T-cell (primary cell): ENCODE results near the gene HABP2. TPM values are rescaled to one million over a fixed set of nuclear protein-coding genes. Genes with fewer than 3 reads are reported as not detected.

Experiments used
- ATAC-seq, 4 experiments: fragments of 200-7000 bp in 3 of 4; fragments of 150-1000 bp in 1 of 4; cut with Tn5 transposase; replicated peaks in 1 of 4; 1 replicate in 3 of 4; 2 replicates in 1 of 4; pipeline ENCODE4 v1.10.0; 2021; ENCODE audit warnings: moderate library complexity in 3 of 4, mild to moderate bottlenecking in 2 of 4, moderate number of reproducible peaks in 1 of 4
- CTCF ChIA-PET, 2 donors: fragments of 300-600 bp; sonication (Branson Sonifier 250); formaldehyde crosslinking; loops; one replicate each; lab custom pipeline; 2022; ENCODE audit warnings: antibody characterized with exemption in 2 of 2; lab: Charles Lee
- POLR2A ChIA-PET, 2 donors: fragments of 300-600 bp; sonication (Branson Sonifier 250); formaldehyde crosslinking; loops; one replicate each; lab custom pipeline; 2022; ENCODE audit warnings: antibody characterized with exemption in 2 of 2; lab: Charles Lee
- DNase-seq, 35 experiments: peaks; one replicate each; pipeline versions ENCODE4 v3.0.0 to v3.0.0-alpha.2; 2013 to 2023
- H3K27ac ChIP-seq: one replicate; pipeline ENCODE4 v1.5.1; 2013; ENCODE audit warnings: low read length
- H3K27me3 ChIP-seq, 2 experiments: replicated peaks in 1 of 2; 1 replicate in 1 of 2; 2 replicates in 1 of 2; pipeline versions ENCODE4 v1.6.1 to v1.7.0; 2013; ENCODE audit warnings: low read length in 1 of 2, mixed read lengths in 1 of 2; ENCODE audit not compliant: control insufficient read depth in 2 of 2, insufficient read depth in 2 of 2; ENCODE audit errors: extremely low read depth in 1 of 2
- H3K36me3 ChIP-seq, 2 donors: 1 replicate in 1 of 2; 2 replicates in 1 of 2; pipeline versions ENCODE4 v1.6.1 to v1.7.0; 2013; ENCODE audit warnings: low read length in 1 of 2; ENCODE audit not compliant: control insufficient read depth in 2 of 2, insufficient read depth in 1 of 2; ENCODE audit errors: extremely low read depth in 1 of 2
- H3K4me1 ChIP-seq, 2 experiments: 1 replicate in 1 of 2; 2 replicates in 1 of 2; pipeline versions ENCODE4 v1.6.1 to v1.7.0; 2013; ENCODE audit warnings: low read length in 2 of 2, mixed read lengths in 1 of 2; ENCODE audit not compliant: insufficient read depth in 2 of 2, control insufficient read depth in 1 of 2; ENCODE audit errors: extremely low read depth in 1 of 2
- H3K4me3 ChIP-seq, 2 donors: 1 replicate in 1 of 2; 2 replicates in 1 of 2; pipeline versions ENCODE4 v1.5.1 to v1.7.0; 2013; ENCODE audit warnings: mild to moderate bottlenecking in 2 of 2, low read length in 1 of 2, moderate library complexity in 1 of 2; ENCODE audit not compliant: control insufficient read depth in 1 of 2; ENCODE audit errors: extremely low read depth in 1 of 2
- H3K9me3 ChIP-seq: 2 replicates; pipeline ENCODE4 v1.7.0; 2013
- H3K27ac Mint-ChIP-seq, 2 donors: one replicate each; pipeline ENCODE4 v1.8.0; 2020 to 2021; ENCODE audit warnings: mild to moderate bottlenecking in 2 of 2, mixed read lengths in 2 of 2
- H3K27me3 Mint-ChIP-seq, 2 donors: one replicate each; pipeline ENCODE4 v1.8.0; 2021 to 2022; ENCODE audit warnings: mixed read lengths in 2 of 2
- H3K36me3 Mint-ChIP-seq: one replicate; pipeline ENCODE4 v1.8.0; 2021; ENCODE audit warnings: mixed read lengths
- H3K4me1 Mint-ChIP-seq, 3 donors: one replicate each; pipeline ENCODE4 v1.8.0; 2020 to 2022; ENCODE audit warnings: mixed read lengths in 3 of 3, mild to moderate bottlenecking in 1 of 3
- H3K4me3 Mint-ChIP-seq, 3 donors: one replicate each; pipeline ENCODE4 v1.8.0; 2020 to 2022; ENCODE audit warnings: mild to moderate bottlenecking in 3 of 3, mixed read lengths in 3 of 3, moderate library complexity in 3 of 3
- H3K9me3 Mint-ChIP-seq, 3 donors: one replicate each; pipeline ENCODE4 v1.8.0; 2020 to 2022; ENCODE audit warnings: mixed read lengths in 3 of 3
- WGBS: methylation state at CpG from one replicate; pipeline ENCODE4 v1.1.5; 2013; ENCODE audit warnings: missing lambda C conversion rate; ENCODE audit not compliant: insufficient coverage; 5-methylcytosine and 5-hydroxymethylcytosine counted together
- total RNA-seq, 35 experiments: library from RNA in 6 of 35; stranded (reverse) in 6 of 35; fragments of 120-200 nt in 1 of 35; gene quantifications; one replicate each; pipeline versions ENCODE4 v1.2.1 to v1.2.4 and lab custom pipeline; 2013 to 2026

HABP2 gene
- total RNA-seq, 5 donors from 2014 or later (not counting 1 experiment from before 2014, with no cell fraction given), result 0.13 to 0.28 (median 0.20) TPM; not detected in 2

- Histone ChIP-seq H3K4me3 (no peak overlapping the region), H3K36me3 (no peaks in the 10 kb centered on the region), H3K9me3 (no peaks in the 10 kb centered on the region), H3K27me3 (peaks cover 2 to 3% of the 10 kb centered on the region in 2 experiments), H3K4me1 (no peaks in the 10 kb centered on the region), H3K27ac (no peak overlapping the region)
- DNase-seq (no peak), ATAC-seq (no peak)
- Mint-ChIP-seq H3K36me3 (no peaks in the 10 kb centered on the region), H3K27me3 (peaks cover 7 to 8% of the 10 kb centered on the region in 2 donors), H3K4me3 (no peak overlapping the region), H3K27ac (no peak overlapping the region), H3K9me3 (no peaks in the 10 kb centered on the region), H3K4me1 (no peaks in the 10 kb centered on the region)
- ChIA-PET POLR2A (no interaction called here), CTCF (no interaction called here)
- WGBS, result no CpG with 5 or more reads among the region's 1 CpG
Measured at GRCh38 chr10:113573368-113573767, 20.5 kb downstream of the HABP2 start.

- ChIA-PET CTCF (no interaction called here), POLR2A (no interaction called here)
- Mint-ChIP-seq H3K27me3 (peaks cover 12 to 14% of the 10 kb centered on the region in 2 donors), H3K9me3 (no peaks in the 10 kb centered on the region), H3K4me1 (no peaks in the 10 kb centered on the region), H3K36me3 (no peaks in the 10 kb centered on the region), H3K4me3 (no peak overlapping the region), H3K27ac (no peak overlapping the region)
- H3K27me3 ChIP-seq, result peaks cover 2 to 7% of the 10 kb centered on the region in 2 experiments
- 67% methylated on average over 3 of the region's 4 CpGs for WGBS
- H3K27ac ChIP-seq, result no peak overlapping the region
- H3K9me3 ChIP-seq, result no peaks in the 10 kb centered on the region
- no peak for ATAC-seq
- no peaks in the 10 kb centered on the region for H3K4me1 ChIP-seq
- H3K36me3 ChIP-seq, result no peaks in the 10 kb centered on the region
- no peak overlapping the region for H3K4me3 ChIP-seq
- DNase-seq, result no peak
Measured at GRCh38 chr10:113576852-113577251, 24.0 kb downstream of the HABP2 start.

- Histone ChIP-seq H3K9me3 (no peaks in the 10 kb centered on the region), H3K4me3 (no peak overlapping the region), H3K27me3 (peaks cover 0 to 8% of the 10 kb centered on the region in 2 experiments), H3K4me1 (no peaks in the 10 kb centered on the region), H3K36me3 (no peaks in the 10 kb centered on the region), H3K27ac (no peak overlapping the region)
- WGBS, result no CpG with 5 or more reads among the region's 1 CpG
- Mint-ChIP-seq H3K27ac (no peak overlapping the region), H3K4me3 (no peak overlapping the region), H3K9me3 (no peaks in the 10 kb centered on the region), H3K36me3 (no peaks in the 10 kb centered on the region), H3K27me3 (peaks cover 12 to 19% of the 10 kb centered on the region in 2 donors), H3K4me1 (no peaks in the 10 kb centered on the region)
- no peak for ATAC-seq
- DNase-seq, result no peak
- CTCF ChIA-PET, result no interaction called here
- POLR2A ChIA-PET, result no interaction called here
Measured at GRCh38 chr10:113578773-113579172, 25.9 kb downstream of the HABP2 start.

- H3K27ac Mint-ChIP-seq, result no peak overlapping the region
- ChIA-PET CTCF (no interaction called here), POLR2A (no interaction called here)
- Histone ChIP-seq H3K9me3 (no peaks in the 10 kb centered on the region), H3K27me3 (peaks cover 0 to 12% of the 10 kb centered on the region in 2 experiments), H3K36me3 (no peaks in the 10 kb centered on the region), H3K4me1 (no peaks in the 10 kb centered on the region), H3K4me3 (no peak overlapping the region), H3K27ac (no peak overlapping the region)
- 57% methylated on average over 1 of the region's 1 CpG for WGBS
- H3K4me1 Mint-ChIP-seq, result no peaks in the 10 kb centered on the region
- H3K4me3 Mint-ChIP-seq, result no peak overlapping the region
- peaks cover 12 to 22% of the 10 kb centered on the region in 2 donors for H3K27me3 Mint-ChIP-seq
- ATAC-seq (no peak), DNase-seq (no peak)
- H3K36me3 Mint-ChIP-seq, result no peaks in the 10 kb centered on the region
- H3K9me3 Mint-ChIP-seq, result no peaks in the 10 kb centered on the region
Measured at GRCh38 chr10:113581092-113581491, 28.2 kb downstream of the HABP2 start.

- no peak for ATAC-seq
- Histone ChIP-seq H3K9me3 (no peaks in the 10 kb centered on the region), H3K36me3 (no peaks in the 10 kb centered on the region), H3K4me3 (no peak overlapping the region), H3K27ac (no peak overlapping the region), H3K27me3 (peaks cover 0 to 9% of the 10 kb centered on the region in 2 experiments), H3K4me1 (no peaks in the 10 kb centered on the region)
- ChIA-PET POLR2A (no interaction called here), CTCF (interaction anchor here in 1 of 2 donors (0.6 kb wide), 1 partner anchor 872 kb away, joined by 3 read pairs; no protein-coding TSS in a partner anchor)
- Mint-ChIP-seq H3K27ac (no peak overlapping the region), H3K4me3 (no peak overlapping the region), H3K27me3 (peaks cover 5 to 22% of the 10 kb centered on the region in 2 donors), H3K9me3 (no peaks in the 10 kb centered on the region), H3K4me1 (no peaks in the 10 kb centered on the region), H3K36me3 (no peaks in the 10 kb centered on the region)
- 42% methylated on average over 2 of the region's 3 CpGs for WGBS
- DNase-seq, result no peak
Measured at GRCh38 chr10:113583571-113583970, 30.7 kb downstream of the HABP2 start.

- ChIA-PET CTCF (no interaction called here), POLR2A (no interaction called here)
- no peaks in the 10 kb centered on the region for H3K9me3 ChIP-seq
- ATAC-seq (no peak), DNase-seq (no peak)
- peaks cover 0 to 12% of the 10 kb centered on the region in 2 experiments for H3K27me3 ChIP-seq
- no peak overlapping the region for H3K27ac ChIP-seq
- Mint-ChIP-seq H3K9me3 (no peaks in the 10 kb centered on the region), H3K27ac (no peak overlapping the region), H3K27me3 (peaks cover 3 to 22% of the 10 kb centered on the region in 2 donors), H3K4me1 (no peaks in the 10 kb centered on the region), H3K36me3 (no peaks in the 10 kb centered on the region), H3K4me3 (no peak overlapping the region)
- no CpG with 5 or more reads among the region's 1 CpG for WGBS
- H3K4me1 ChIP-seq, result no peaks in the 10 kb centered on the region
- H3K36me3 ChIP-seq, result no peaks in the 10 kb centered on the region
- H3K4me3 ChIP-seq, result no peak overlapping the region
Measured at GRCh38 chr10:113585949-113586348, 33.1 kb downstream of the HABP2 start.
